ENCODE data around the gene SPATA31D3. TPM values are rescaled to one million over a fixed set of nuclear protein-coding genes. Genes with fewer than 3 reads are reported as not detected.
"Not testable (repeated sequence)": the region's sequence is repeated elsewhere in the genome, so short reads cannot be mapped to it uniquely, and the experiment has no call there.

The SPATA31D3 gene
- total and polyA plus RNA-seq, 3 experiments from 2014 or later: not detected

GRCh38 chr9:81915801-81916505, 27.3 kb upstream of the SPATA31D3 start:
- DNase-seq: no peak
- no peaks in the 10 kb centered on the region for H3K36me3 ChIP-seq (ENCODE audit: insufficient read depth, low read length)
- H3K27ac ChIP-seq (ENCODE audit: low read depth, low read length): no peak overlapping the region
- H3K27ac Mint-ChIP-seq: no peak overlapping the region
- no peaks in the 10 kb centered on the region for H3K9me3 ChIP-seq (ENCODE audit: low read length)
- ChIA-PET POLR2A (no interaction called here), CTCF (no interaction called here)
- no peaks in the 10 kb centered on the region for H3K4me1 ChIP-seq (ENCODE audit: insufficient read depth, low read length)
- no peak overlapping the region for H3K4me3 Mint-ChIP-seq
- no peaks in the 10 kb centered on the region for H3K4me1 Mint-ChIP-seq
- no peaks in the 10 kb centered on the region for H3K27me3 ChIP-seq (ENCODE audit: insufficient read depth, low read length, poor library complexity, severe bottlenecking)
- H3K9me3 Mint-ChIP-seq: peaks cover 0 to 17% (median 2%) of the 10 kb centered on the region in 5 donors
- H3K4me3 ChIP-seq (ENCODE audit: low read length): no peak overlapping the region
- H3K27me3 Mint-ChIP-seq: no peaks in the 10 kb centered on the region
- no peaks in the 10 kb centered on the region for H3K36me3 Mint-ChIP-seq

GRCh38 chr9:81918507-81918906, 24.8 kb upstream of the SPATA31D3 start:
- H3K4me3 Mint-ChIP-seq; H3K36me3 Mint-ChIP-seq; H3K9me3 Mint-ChIP-seq; H3K36me3 ChIP-seq (ENCODE audit: insufficient read depth, low read length); POLR2A ChIA-PET; H3K4me3 ChIP-seq (ENCODE audit: low read length); H3K27ac Mint-ChIP-seq; H3K4me1 ChIP-seq (ENCODE audit: insufficient read depth, low read length); DNase-seq; H3K27me3 ChIP-seq (ENCODE audit: insufficient read depth, low read length, poor library complexity, severe bottlenecking); H3K4me1 Mint-ChIP-seq; H3K27ac ChIP-seq (ENCODE audit: low read depth, low read length); CTCF ChIA-PET; H3K9me3 ChIP-seq (ENCODE audit: low read length); H3K27me3 Mint-ChIP-seq: not testable (repeated sequence)

- H3K4me3 Mint-ChIP-seq; H3K9me3 ChIP-seq (ENCODE audit: low read length); DNase-seq; H3K27me3 Mint-ChIP-seq; CTCF ChIA-PET; H3K4me1 Mint-ChIP-seq; H3K36me3 Mint-ChIP-seq; H3K9me3 Mint-ChIP-seq; POLR2A ChIA-PET; H3K4me1 ChIP-seq (ENCODE audit: insufficient read depth, low read length); H3K4me3 ChIP-seq (ENCODE audit: low read length); H3K27ac Mint-ChIP-seq; H3K27ac ChIP-seq (ENCODE audit: low read depth, low read length); H3K27me3 ChIP-seq (ENCODE audit: insufficient read depth, low read length, poor library complexity, severe bottlenecking); H3K36me3 ChIP-seq (ENCODE audit: insufficient read depth, low read length): not testable (repeated sequence)
Measured at GRCh38 chr9:81928305-81928704, 15.0 kb upstream of the SPATA31D3 start, which contains the start of gene SPATA31D4. SPATA31D4 (plus strand) TSS chr9:81928428; CDS start chr9:81928514, 86 bp downstream.

- H3K4me3 Mint-ChIP-seq; H3K36me3 ChIP-seq (ENCODE audit: insufficient read depth, low read length); H3K27me3 ChIP-seq (ENCODE audit: insufficient read depth, low read length, poor library complexity, severe bottlenecking); H3K9me3 ChIP-seq (ENCODE audit: low read length); DNase-seq; H3K9me3 Mint-ChIP-seq; POLR2A ChIA-PET; CTCF ChIA-PET; H3K4me1 ChIP-seq (ENCODE audit: insufficient read depth, low read length); H3K27ac ChIP-seq (ENCODE audit: low read depth, low read length); H3K27me3 Mint-ChIP-seq; H3K4me1 Mint-ChIP-seq; H3K27ac Mint-ChIP-seq; H3K36me3 Mint-ChIP-seq; H3K4me3 ChIP-seq (ENCODE audit: low read length): not testable (repeated sequence)
Measured at GRCh38 chr9:81930147-81930546, 13.2 kb upstream of the SPATA31D3 start.

- H3K27me3 ChIP-seq (ENCODE audit: insufficient read depth, low read length, poor library complexity, severe bottlenecking); H3K36me3 Mint-ChIP-seq; H3K27ac Mint-ChIP-seq; H3K4me3 Mint-ChIP-seq; H3K4me3 ChIP-seq (ENCODE audit: low read length); POLR2A ChIA-PET; H3K27ac ChIP-seq (ENCODE audit: low read depth, low read length); H3K9me3 ChIP-seq (ENCODE audit: low read length); CTCF ChIA-PET; H3K9me3 Mint-ChIP-seq; DNase-seq; H3K36me3 ChIP-seq (ENCODE audit: insufficient read depth, low read length); H3K27me3 Mint-ChIP-seq; H3K4me1 Mint-ChIP-seq; H3K4me1 ChIP-seq (ENCODE audit: insufficient read depth, low read length): not testable (repeated sequence)
Measured at GRCh38 chr9:81933547-81933946, 9.8 kb upstream of the SPATA31D3 start.

- DNase-seq; H3K36me3 ChIP-seq (ENCODE audit: insufficient read depth, low read length); H3K27me3 Mint-ChIP-seq; CTCF ChIA-PET; H3K27ac ChIP-seq (ENCODE audit: low read depth, low read length); H3K4me3 ChIP-seq (ENCODE audit: low read length); H3K36me3 Mint-ChIP-seq; H3K9me3 ChIP-seq (ENCODE audit: low read length); POLR2A ChIA-PET; H3K4me3 Mint-ChIP-seq; H3K27me3 ChIP-seq (ENCODE audit: insufficient read depth, low read length, poor library complexity, severe bottlenecking); H3K27ac Mint-ChIP-seq; H3K4me1 ChIP-seq (ENCODE audit: insufficient read depth, low read length); H3K4me1 Mint-ChIP-seq: not testable (repeated sequence)
- H3K9me3 Mint-ChIP-seq: peaks cover 0 to 14% (median 3%) of the 10 kb centered on the region in 5 donors
Measured at GRCh38 chr9:81948650-81949049, 5.3 kb downstream of the SPATA31D3 start.

GRCh38 chr9:81953096-81953495, 9.8 kb downstream of the SPATA31D3 start:
- H3K27me3 ChIP-seq (ENCODE audit: insufficient read depth, low read length, poor library complexity, severe bottlenecking): no peaks in the 10 kb centered on the region
- ChIA-PET POLR2A (no interaction called here), CTCF (no interaction called here)
- no peaks in the 10 kb centered on the region for H3K36me3 ChIP-seq (ENCODE audit: insufficient read depth, low read length)
- H3K9me3 ChIP-seq (ENCODE audit: low read length): no peaks in the 10 kb centered on the region
- H3K4me1 Mint-ChIP-seq: no peaks in the 10 kb centered on the region
- H3K27ac ChIP-seq (ENCODE audit: low read depth, low read length): no peak overlapping the region
- peaks cover 0 to 16% (median 0%) of the 10 kb centered on the region in 3 donors for H3K36me3 Mint-ChIP-seq
- H3K4me3 ChIP-seq (ENCODE audit: low read length): no peak overlapping the region
- no peaks in the 10 kb centered on the region for H3K27me3 Mint-ChIP-seq
- H3K27ac Mint-ChIP-seq: no peak overlapping the region
- DNase-seq: no peak
- peaks cover 14 to 29% (median 25%) of the 10 kb centered on the region in 5 donors for H3K9me3 Mint-ChIP-seq
- no peak overlapping the region for H3K4me3 Mint-ChIP-seq
- H3K4me1 ChIP-seq (ENCODE audit: insufficient read depth, low read length): no peaks in the 10 kb centered on the region

- H3K27me3 Mint-ChIP-seq: no peaks in the 10 kb centered on the region
- H3K36me3 Mint-ChIP-seq: peaks cover 0 to 16% (median 0%) of the 10 kb centered on the region in 3 donors
- no peak overlapping the region for H3K4me3 Mint-ChIP-seq
- no peaks in the 10 kb centered on the region for H3K4me1 ChIP-seq (ENCODE audit: insufficient read depth, low read length)
- H3K9me3 Mint-ChIP-seq: peaks cover 18 to 30% (median 28%) of the 10 kb centered on the region in 5 donors
- H3K27ac Mint-ChIP-seq: no peak overlapping the region
- CTCF ChIA-PET: no interaction called here
- no peaks in the 10 kb centered on the region for H3K4me1 Mint-ChIP-seq
- H3K27ac ChIP-seq (ENCODE audit: low read depth, low read length): no peak overlapping the region
- no peak for DNase-seq
- POLR2A ChIA-PET: no interaction called here
- H3K36me3 ChIP-seq (ENCODE audit: insufficient read depth, low read length): no peaks in the 10 kb centered on the region
- no peak overlapping the region for H3K4me3 ChIP-seq (ENCODE audit: low read length)
- no peaks in the 10 kb centered on the region for H3K27me3 ChIP-seq (ENCODE audit: insufficient read depth, low read length, poor library complexity, severe bottlenecking)
- no peaks in the 10 kb centered on the region for H3K9me3 ChIP-seq (ENCODE audit: low read length)
Measured at GRCh38 chr9:81955625-81956024, 12.3 kb downstream of the SPATA31D3 start.

All from CD8-positive, alpha-beta memory T cell (primary cell).